GM12878 (cell line): ENCODE results near the gene GJA9. TPM values are rescaled to one million over a fixed set of nuclear protein-coding genes. Genes with fewer than 3 reads are reported as not detected.
A peak's percentile ranks its signal among the peaks of the same experiment; 100 is the strongest.

Source experiments
- BCL3 ChIP-seq: IDR thresholded peaks from 2 replicates; pipeline ENCODE4 v1.6.1; 2011; ENCODE audit warnings: borderline replicate concordance, low read depth, mild to moderate bottlenecking, moderate library complexity, low read length; ENCODE audit not compliant: insufficient read depth, poor library complexity, severe bottlenecking
- CHD4 ChIP-seq: fragments of 200-600 bp; sonication (generic); IDR thresholded peaks from 2 replicates; pipeline ENCODE4 v1.6.1; 2016; ENCODE audit warnings: mild to moderate bottlenecking
- E2F8 ChIP-seq: fragments of 450-650 bp; IDR thresholded peaks from 2 replicates; pipeline ENCODE4 v1.6.1; 2018; ENCODE audit warnings: mild to moderate bottlenecking, low read depth, moderate library complexity; ENCODE audit not compliant: partially characterized antibody
- ELK1 ChIP-seq: IDR thresholded peaks from 2 replicates; pipeline ENCODE4 v1.6.1; 2012; ENCODE audit warnings: low read depth, low read length, improper control_type of control experiment
- FOXK2 ChIP-seq: fragments of 450-650 bp; IDR thresholded peaks from 2 replicates; pipeline ENCODE4 v1.6.1; 2017; ENCODE audit warnings: mild to moderate bottlenecking, moderate library complexity
- GATAD2B ChIP-seq: fragments of 450-650 bp; conservative IDR thresholded peaks from 2 replicates; pipeline ENCODE4 v1.6.1; 2017; ENCODE audit warnings: low read depth, mild to moderate bottlenecking, moderate library complexity
- IRF5 ChIP-seq: fragments of 450-650 bp; IDR thresholded peaks from 2 replicates; pipeline ENCODE4 v1.6.1; 2017; ENCODE audit warnings: borderline replicate concordance
- KAT2A ChIP-seq: conservative IDR thresholded peaks from 2 replicates; pipeline ENCODE4 v1.6.1; 2011; ENCODE audit warnings: low read depth, low read length; ENCODE audit not compliant: control insufficient read depth
- LARP7 ChIP-seq: fragments of 450-650 bp; IDR thresholded peaks from 2 replicates; pipeline ENCODE4 v1.6.1; 2017; ENCODE audit warnings: mild to moderate bottlenecking
- MEF2B ChIP-seq: fragments of 450-650 bp; IDR thresholded peaks from 2 replicates; pipeline ENCODE4 v1.6.1; 2018; ENCODE audit warnings: mild to moderate bottlenecking, moderate library complexity; ENCODE audit not compliant: partially characterized antibody, poor library complexity, severe bottlenecking
- NFXL1 ChIP-seq: fragments of 450-650 bp; IDR thresholded peaks from 2 replicates; pipeline ENCODE4 v1.6.1; 2017; ENCODE audit warnings: antibody characterized with exemption, mild to moderate bottlenecking, borderline replicate concordance
- NR2F1 ChIP-seq: fragments of 450-650 bp; conservative IDR thresholded peaks from 2 replicates; pipeline ENCODE4 v1.6.1; 2017; ENCODE audit warnings: mild to moderate bottlenecking
- SIX5 ChIP-seq: IDR thresholded peaks from 2 replicates; pipeline ENCODE4 v1.6.1; 2011; ENCODE audit warnings: mild to moderate bottlenecking, low read depth, low read length, moderate library complexity; ENCODE audit not compliant: severe bottlenecking
- SMAD5 ChIP-seq: IDR thresholded peaks from 2 replicates; pipeline ENCODE4 v1.6.1; 2016; ENCODE audit warnings: antibody characterized with exemption, low read depth
- TCF3 ChIP-seq: IDR thresholded peaks from 2 replicates; pipeline ENCODE4 v1.6.1; 2012; ENCODE audit warnings: low read depth, mild to moderate bottlenecking, low read length, borderline replicate concordance; ENCODE audit not compliant: insufficient read depth
- USF2 ChIP-seq: IDR thresholded peaks from 2 replicates; pipeline ENCODE4 v1.6.1; 2011; ENCODE audit warnings: low read depth, low read length, improper control_type of control experiment, borderline replicate concordance
- ZNF274 ChIP-seq: IDR thresholded peaks from one replicate; pipeline ENCODE4 v1.8.0; 2011; ENCODE audit not compliant: insufficient read length, insufficient read depth
- ZNF622 ChIP-seq: fragments of 450-650 bp; IDR thresholded peaks from 2 replicates; pipeline ENCODE4 v1.6.1; 2017; ENCODE audit warnings: mild to moderate bottlenecking, inconsistent platforms
- polyA plus RNA-seq, 11 experiments: library from polyadenylated mRNA; depleted of rRNA in 4 of 11; unstranded in 6 of 11; stranded (reverse) in 5 of 11; fragments of >200 nt; fragmentation: Nextera tagmentation in 4 of 11; fragmentation: Illumina TruSeq in 1 of 11; extraction: Ambion mirVana in 4 of 11; extraction: Trizol in 1 of 11; gene quantifications; 1 replicate in 1 of 11; 2 replicates in 10 of 11; pipeline versions ENCODE4 v1.2.1 to v1.2.3, GENCODE V29; 2011 to 2016; ENCODE audit warnings: inconsistent platforms in 2 of 11, missing spikeins in 2 of 11, low read depth in 1 of 11
- total RNA-seq, 4 experiments: library from RNA; depleted of rRNA in 3 of 4; stranded (reverse); fragments of >200 nt in 3 of 4; fragmentation: Illumina TruSeq in 1 of 4; extraction: Trizol in 1 of 4; gene quantifications; 2 replicates each; pipeline versions ENCODE4 v1.2.1 to v1.2.3, GENCODE V29; 2013 to 2021

The GJA9 gene
- total and polyA plus RNA-seq, 10 of the 15 experiments (the other 5 are each of a cell fraction or from before 2014, with no cell fraction given) = 0.13 TPM; not detected in 9

GRCh38 chr1:38858833-38859560 lies 22.4 kb downstream of the GJA9 start (continued):
- TF ChIP-seq E2F8 (no peak), KAT2A (no peak), GATAD2B (peak; percentile 46; the same call in 1 of the 2 replicates), NFXL1 (no peak), TCF3 (no peak), SMAD5 (no peak), NR2F1 (peak; percentile 29; the same call in 1 of the 2 replicates), FOXK2 (no peak), SIX5 (no peak), LARP7 (peak; percentile 26; the same call in 1 of the 2 replicates), ZNF274 (no peak), BCL3 (no peak), USF2 (no peak), IRF5 (no peak), ZNF622 (no peak), ELK1 (no peak), CHD4 (no peak), MEF2B (peak; percentile 83)
